Measurements from ENCODE around the gene KCNJ10.

Gene KCNJ10

GRCh38 chr1:160090760-160091159, 20.8 kb upstream of the KCNJ10 start:
- H3K4me3 ChIP-seq (replicated peaks; ENCODE audit: low read depth, low read length) = no peak overlapping the region
- DNase-seq (ENCODE audit: extremely low read depth, low read depth) = no peak
- no peak for TF ChIP-seq CTCF (IDR thresholded peaks at IDR 0.05; ENCODE audit: low read depth, low read length, missing control alignments)

- no peak for TF ChIP-seq CTCF (IDR thresholded peaks at IDR 0.05; ENCODE audit: low read depth, low read length, missing control alignments)
- DNase-seq (ENCODE audit: extremely low read depth, low read depth) = no peak
- no peak overlapping the region for H3K4me3 ChIP-seq (replicated peaks; ENCODE audit: low read depth, low read length)
Measured at GRCh38 chr1:160089883-160090282, 19.9 kb upstream of the KCNJ10 start.

GRCh38 chr1:160087118-160087662, 17.2 kb upstream of the KCNJ10 start:
- DNase-seq (ENCODE audit: extremely low read depth, low read depth) = no peak
- H3K4me3 ChIP-seq (replicated peaks; ENCODE audit: low read depth, low read length) = no peak overlapping the region
- TF ChIP-seq CTCF (IDR thresholded peaks at IDR 0.05; ENCODE audit: low read depth, low read length, missing control alignments) = no peak

- TF ChIP-seq CTCF (IDR thresholded peaks at IDR 0.05; ENCODE audit: low read depth, low read length, missing control alignments) = no peak
- no peak for DNase-seq (ENCODE audit: extremely low read depth, low read depth)
- H3K4me3 ChIP-seq (replicated peaks; ENCODE audit: low read depth, low read length) = no peak overlapping the region
Measured at GRCh38 chr1:160086456-160086892, 16.5 kb upstream of the KCNJ10 start.

GRCh38 chr1:160085686-160086455, 15.9 kb upstream of the KCNJ10 start:
- TF ChIP-seq CTCF (IDR thresholded peaks at IDR 0.05; ENCODE audit: low read depth, low read length, missing control alignments) = peak; percentile 94
- H3K4me3 ChIP-seq (replicated peaks; ENCODE audit: low read depth, low read length) = no peak overlapping the region
- no peak for DNase-seq (ENCODE audit: extremely low read depth, low read depth)

GRCh38 chr1:160084771-160085321, 14.9 kb upstream of the KCNJ10 start:
- no peak for DNase-seq (ENCODE audit: extremely low read depth, low read depth)
- H3K4me3 ChIP-seq (replicated peaks; ENCODE audit: low read depth, low read length) = no peak overlapping the region
- TF ChIP-seq CTCF (IDR thresholded peaks at IDR 0.05; ENCODE audit: low read depth, low read length, missing control alignments) = no peak

Data from HFF-Myc (cell line).